ENCODE measurements around the gene SS18.
"Not testable (repeated sequence)": the region's sequence is repeated elsewhere in the genome, so short reads cannot be mapped to it uniquely, and the experiment has no call there.

SS18 gene, protein sequence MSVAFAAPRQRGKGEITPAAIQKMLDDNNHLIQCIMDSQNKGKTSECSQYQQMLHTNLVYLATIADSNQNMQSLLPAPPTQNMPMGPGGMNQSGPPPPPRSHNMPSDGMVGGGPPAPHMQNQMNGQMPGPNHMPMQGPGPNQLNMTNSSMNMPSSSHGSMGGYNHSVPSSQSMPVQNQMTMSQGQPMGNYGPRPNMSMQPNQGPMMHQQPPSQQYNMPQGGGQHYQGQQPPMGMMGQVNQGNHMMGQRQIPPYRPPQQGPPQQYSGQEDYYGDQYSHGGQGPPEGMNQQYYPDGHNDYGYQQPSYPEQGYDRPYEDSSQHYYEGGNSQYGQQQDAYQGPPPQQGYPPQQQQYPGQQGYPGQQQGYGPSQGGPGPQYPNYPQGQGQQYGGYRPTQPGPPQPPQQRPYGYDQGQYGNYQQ

DNA sequence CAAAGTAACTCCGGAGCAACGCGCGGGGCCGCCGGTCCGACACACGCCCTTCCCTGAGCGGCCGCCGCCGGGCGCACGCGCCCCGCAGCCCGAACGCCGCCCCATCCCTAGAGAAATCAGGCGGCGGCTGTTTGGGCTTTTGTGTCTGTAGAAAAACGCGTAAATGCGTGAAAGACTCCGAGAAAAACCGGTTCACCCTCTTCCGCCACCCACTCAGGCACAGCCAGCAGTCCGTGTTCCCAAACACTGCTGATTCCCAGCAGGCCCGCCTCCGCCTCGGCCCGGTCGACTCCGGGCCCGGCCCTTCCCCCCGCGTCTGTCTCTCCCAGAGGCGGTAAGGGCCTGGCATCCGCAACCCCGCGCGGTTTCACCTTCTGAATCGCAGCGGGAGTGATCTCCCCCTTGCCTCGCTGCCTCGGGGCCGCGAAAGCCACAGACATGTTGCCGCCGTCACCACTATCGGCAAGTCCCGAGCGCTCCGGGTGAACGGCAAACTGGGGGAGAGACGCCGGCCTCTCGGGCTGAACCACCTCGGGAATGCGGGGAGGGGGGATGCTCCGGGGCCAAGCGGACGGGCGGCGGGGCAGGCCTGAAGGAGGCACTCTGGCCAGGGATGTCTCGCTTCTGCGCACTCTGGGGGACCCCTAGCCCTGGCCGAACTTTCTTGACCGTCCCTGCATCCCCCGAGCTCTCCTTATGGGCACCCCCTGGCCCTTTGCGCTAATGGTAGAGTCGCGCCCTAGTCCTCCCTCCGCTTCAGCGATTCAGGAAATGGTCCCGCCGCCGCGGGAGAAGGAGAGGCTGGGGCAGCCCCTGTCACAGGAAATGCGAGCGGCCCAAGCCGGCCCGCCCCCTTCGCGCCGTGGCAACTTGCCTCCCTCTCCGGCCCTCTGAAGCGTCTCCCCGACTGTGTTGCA, at the start of gene SS18:
TSS of gene SS18 (minus strand) at position 484 of the 917 bp plus-strand sequence. CDS start at position 440, 44 bp downstream.
- peak; percentile 93 for ATAC-seq
- H3K36me3 Mint-ChIP-seq = peaks cover 6% of the 10 kb centered on the region
- no peaks in the 10 kb centered on the region for H3K9me3 Mint-ChIP-seq
- H3K27ac Mint-ChIP-seq = peak within 1 kb of the TSS; percentile 97
- H3K27me3 Mint-ChIP-seq = no peaks in the 10 kb centered on the region
- H3K4me3 Mint-ChIP-seq = peak within 1 kb of the TSS; percentile 96
- peaks cover 35% of the 10 kb centered on the region for H3K4me1 Mint-ChIP-seq

DNA sequence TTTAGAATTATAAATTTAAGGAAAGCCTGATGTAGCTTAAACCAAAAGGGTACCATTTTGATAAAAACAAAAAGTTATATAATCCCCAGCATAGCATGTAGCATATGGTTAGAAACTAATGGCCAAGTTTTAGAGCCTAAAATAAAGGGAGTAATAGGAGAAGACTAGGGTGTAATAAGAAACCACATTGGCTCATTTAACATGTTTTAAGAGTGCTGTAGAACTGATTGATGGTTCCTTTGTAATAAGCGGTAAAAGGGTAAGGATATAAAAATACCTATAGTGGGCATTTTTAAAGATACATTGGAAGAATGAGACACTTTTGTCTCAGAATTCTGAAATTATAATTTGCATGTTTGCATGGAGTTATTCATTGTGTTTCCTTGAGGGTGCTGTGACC, 45.1 kb upstream of the SS18 start:
- no peak overlapping the region for H3K4me3 Mint-ChIP-seq
- H3K27ac Mint-ChIP-seq = no peak overlapping the region
- no peaks in the 10 kb centered on the region for H3K27me3 Mint-ChIP-seq
- no peak for ATAC-seq
- no peaks in the 10 kb centered on the region for H3K36me3 Mint-ChIP-seq
- peaks cover 8% of the 10 kb centered on the region for H3K4me1 Mint-ChIP-seq
- H3K9me3 Mint-ChIP-seq = no peaks in the 10 kb centered on the region

DNA sequence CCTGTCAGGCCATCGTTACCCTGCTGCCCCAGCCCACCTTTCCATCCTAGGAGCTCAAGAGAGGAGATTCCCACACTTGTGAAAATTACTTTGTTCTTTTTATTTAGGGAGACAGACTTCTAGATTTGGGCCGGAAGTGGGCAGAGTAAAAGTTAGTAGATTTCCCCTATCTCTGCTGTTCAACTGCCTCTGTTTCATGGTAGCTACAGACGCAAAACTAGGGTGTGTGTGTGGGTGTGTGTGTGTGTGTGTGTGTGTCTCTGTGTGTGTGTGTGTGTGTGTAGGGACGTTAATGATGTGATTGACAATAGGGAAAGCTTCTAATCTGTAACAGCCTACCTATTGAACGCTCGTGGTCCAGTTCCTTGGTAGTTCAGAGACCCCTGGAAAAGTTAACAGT, 43.7 kb upstream of the SS18 start:
- Mint-ChIP-seq H3K27ac (peak overlapping the region; percentile 87), H3K4me3 (peak overlapping the region; percentile 82), H3K27me3 (no peaks in the 10 kb centered on the region), H3K4me1 (peaks cover 8% of the 10 kb centered on the region), H3K9me3 (no peaks in the 10 kb centered on the region), H3K36me3 (no peaks in the 10 kb centered on the region)
- peak; percentile 45 for ATAC-seq

DNA sequence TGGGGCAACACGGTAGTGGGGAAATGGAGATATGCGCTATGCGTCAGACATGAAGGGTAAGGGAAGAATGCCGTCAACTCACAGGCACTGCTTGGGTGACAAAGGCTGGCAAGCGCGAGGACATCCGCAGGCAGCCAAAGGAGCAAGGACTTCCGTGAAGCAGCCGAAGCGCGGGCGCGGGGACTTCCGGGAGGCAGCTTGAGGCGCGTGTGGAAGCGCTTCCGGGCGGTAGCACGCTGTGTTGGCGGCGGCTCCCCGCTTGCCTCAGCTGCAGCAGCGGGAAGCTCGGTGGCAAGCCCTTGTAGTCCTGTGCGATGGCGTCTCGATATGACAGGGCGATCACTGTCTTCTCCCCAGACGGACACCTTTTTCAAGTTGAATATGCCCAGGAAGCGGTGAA, 43.2 kb upstream of the SS18 start, which contains the start of gene PSMA8:
TSS of gene PSMA8 (plus strand) at position 218 of the 400 bp plus-strand sequence. CDS start at position 315, 97 bp downstream.
- ATAC-seq = peak; percentile 77
- Mint-ChIP-seq H3K36me3 (no peaks in the 10 kb centered on the region), H3K9me3 (no peaks in the 10 kb centered on the region), H3K27ac (peak within 1 kb of the TSS; percentile 87), H3K4me1 (peaks cover 8% of the 10 kb centered on the region), H3K27me3 (no peaks in the 10 kb centered on the region), H3K4me3 (peak within 1 kb of the TSS; percentile 82)

DNA sequence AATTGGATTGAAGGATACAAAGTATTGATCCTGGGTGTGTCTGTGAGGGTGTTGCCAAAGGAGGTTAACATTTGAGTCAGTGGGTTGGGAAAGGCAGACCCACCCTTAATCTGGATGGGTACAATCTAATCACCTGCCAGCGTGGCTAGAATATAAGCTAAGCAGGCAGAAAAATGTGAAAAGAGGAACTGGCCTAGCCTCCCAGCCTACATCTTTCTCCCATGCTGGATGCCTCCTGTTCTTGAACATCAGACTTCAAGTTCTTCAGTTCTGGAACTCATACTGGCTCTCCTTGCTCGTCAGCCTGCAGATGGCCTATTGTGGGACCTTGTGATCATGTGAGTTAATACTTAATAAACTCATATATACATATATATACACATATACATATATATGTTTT, 37.8 kb upstream of the SS18 start:
- not testable (repeated sequence) for H3K36me3 Mint-ChIP-seq, H3K4me1 Mint-ChIP-seq, H3K9me3 Mint-ChIP-seq, H3K27ac Mint-ChIP-seq, ATAC-seq, H3K4me3 Mint-ChIP-seq, H3K27me3 Mint-ChIP-seq

DNA sequence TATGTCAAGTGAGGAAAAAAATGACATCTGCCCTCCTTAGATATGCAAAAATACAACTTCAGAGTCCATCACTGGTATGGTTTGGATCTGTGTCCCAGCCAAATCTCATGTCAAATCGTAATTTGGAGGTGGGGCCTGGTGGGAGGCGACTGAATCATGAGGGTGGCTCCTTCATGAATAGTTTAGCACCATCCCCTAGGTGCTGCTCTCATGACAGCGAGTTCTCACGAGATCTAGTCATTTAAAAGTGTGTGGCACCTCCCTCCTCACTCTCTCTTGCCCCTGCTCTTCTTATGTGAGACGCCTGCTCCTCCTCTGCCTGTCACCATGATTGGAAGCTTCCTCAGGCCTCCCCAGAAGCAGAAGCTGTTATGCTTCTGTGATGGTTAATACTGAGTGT, 37.4 kb upstream of the SS18 start:
- Mint-ChIP-seq H3K27me3 (no peaks in the 10 kb centered on the region), H3K36me3 (peaks cover 5% of the 10 kb centered on the region), H3K4me3 (no peak overlapping the region), H3K9me3 (peaks cover 4% of the 10 kb centered on the region), H3K27ac (no peak overlapping the region), H3K4me1 (peaks cover 5% of the 10 kb centered on the region)
- no peak for ATAC-seq

DNA sequence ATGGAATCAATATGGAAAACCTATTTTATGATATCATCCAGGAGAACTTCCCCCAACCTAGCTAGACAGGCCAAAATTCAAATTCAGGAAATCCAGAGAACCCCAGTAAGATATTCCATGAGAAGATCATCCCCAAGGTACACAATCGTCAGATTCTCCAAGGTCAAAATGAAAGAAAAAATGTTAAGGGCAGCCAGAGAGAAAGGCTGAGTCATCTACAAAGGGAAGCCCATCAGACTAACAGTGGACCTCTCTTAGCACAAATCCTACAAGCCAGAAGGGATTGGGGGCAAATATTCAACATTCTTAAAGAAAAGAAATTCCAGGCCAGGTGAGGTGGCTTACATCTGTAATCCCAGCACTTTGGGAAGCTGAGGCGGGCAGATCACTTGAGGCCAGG, 31.6 kb upstream of the SS18 start:
- peaks cover 10% of the 10 kb centered on the region for H3K27me3 Mint-ChIP-seq
- H3K27ac Mint-ChIP-seq, ATAC-seq, H3K9me3 Mint-ChIP-seq, H3K36me3 Mint-ChIP-seq, H3K4me3 Mint-ChIP-seq, H3K4me1 Mint-ChIP-seq: not testable (repeated sequence)

DNA sequence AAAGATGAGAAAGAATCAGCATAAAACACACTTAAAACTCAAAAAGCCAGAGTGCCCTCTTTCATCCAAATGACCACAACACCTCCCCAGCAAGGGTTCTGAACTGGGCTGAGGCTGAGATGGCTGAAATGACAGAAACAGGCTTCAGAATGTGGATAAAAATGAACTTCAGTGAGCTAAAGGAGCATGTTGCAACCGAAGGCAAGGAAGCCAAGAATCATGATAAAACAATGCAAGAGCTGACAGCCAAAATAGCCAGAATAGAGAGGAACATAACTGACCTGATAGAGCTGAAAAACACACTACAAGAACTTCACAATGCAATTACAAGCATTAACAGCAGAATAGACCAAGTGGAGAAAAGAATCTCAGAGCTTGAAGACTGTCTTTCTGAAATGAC, 31.1 kb upstream of the SS18 start:
- Mint-ChIP-seq H3K4me3 (no peak overlapping the region), H3K36me3 (peaks cover 5% of the 10 kb centered on the region), H3K27ac (no peak overlapping the region), H3K4me1 (peaks cover 5% of the 10 kb centered on the region), H3K9me3 (peaks cover 7% of the 10 kb centered on the region), H3K27me3 (peaks cover 10% of the 10 kb centered on the region)
- ATAC-seq = no peak

DNA sequence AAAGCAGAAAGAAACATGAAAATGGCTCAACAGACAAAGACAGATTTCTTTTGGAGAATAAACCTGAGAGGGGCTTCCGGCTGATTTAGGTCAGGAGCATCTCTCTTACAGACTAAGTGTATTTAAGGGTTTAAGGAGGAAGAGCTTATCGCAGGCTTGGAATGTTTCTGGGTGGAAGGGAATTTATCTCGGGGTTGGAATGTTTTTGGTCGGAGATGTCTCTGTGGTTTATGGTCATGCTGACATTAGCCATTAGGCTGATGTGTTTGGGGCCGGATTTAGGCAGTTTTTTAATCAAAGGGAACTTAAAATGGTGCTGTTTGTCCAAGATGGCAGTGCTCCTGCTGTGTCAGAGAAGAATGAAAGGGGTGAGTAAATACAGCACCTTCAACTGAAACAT, 28.8 kb upstream of the SS18 start:
- Mint-ChIP-seq H3K27ac (no peak overlapping the region), H3K4me3 (no peak overlapping the region), H3K36me3 (peaks cover 5% of the 10 kb centered on the region), H3K4me1 (no peaks in the 10 kb centered on the region), H3K9me3 (peaks cover 7% of the 10 kb centered on the region), H3K27me3 (peaks cover 10% of the 10 kb centered on the region)
- ATAC-seq = no peak

DNA sequence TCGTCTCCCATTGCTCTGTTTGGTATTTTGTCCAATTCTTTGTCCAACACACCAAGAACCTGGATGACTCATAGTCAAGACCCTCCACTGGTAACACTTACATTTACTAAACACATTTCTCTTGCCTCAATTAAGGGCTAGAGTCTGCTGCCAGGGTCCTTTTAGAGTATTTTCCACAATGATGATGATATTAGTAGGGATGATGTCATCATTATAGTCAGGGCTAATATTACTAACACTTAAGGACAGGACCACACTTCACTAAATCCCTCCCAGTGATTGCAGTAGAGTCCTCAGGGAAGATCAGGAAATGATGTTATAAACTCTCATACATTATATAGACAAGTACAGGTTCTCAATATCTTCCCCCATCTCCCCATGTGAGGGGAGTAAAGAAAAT, 13.6 kb upstream of the SS18 start:
- Mint-ChIP-seq H3K36me3 (no peaks in the 10 kb centered on the region), H3K9me3 (peaks cover 2% of the 10 kb centered on the region), H3K4me3 (no peak overlapping the region), H3K27ac (no peak overlapping the region), H3K27me3 (no peaks in the 10 kb centered on the region), H3K4me1 (no peaks in the 10 kb centered on the region)
- no peak for ATAC-seq

DNA sequence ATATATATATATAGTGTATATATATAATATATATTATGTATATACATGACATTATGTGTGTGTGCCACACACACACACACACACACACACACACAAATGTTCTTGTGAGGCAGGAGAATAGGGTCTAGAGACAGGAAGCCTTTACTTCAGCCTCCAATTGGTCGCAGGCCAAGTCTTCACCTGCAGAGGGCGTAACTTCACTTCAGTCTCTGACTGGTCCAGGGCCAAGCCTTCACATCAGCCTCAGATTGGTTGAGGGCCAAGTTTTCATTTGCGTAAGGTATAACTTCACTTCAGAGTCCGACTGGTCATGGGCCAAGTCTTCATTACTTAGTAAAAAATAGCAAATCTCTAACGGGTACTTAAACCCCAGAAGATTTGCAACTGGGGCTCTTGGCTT, 13.2 kb upstream of the SS18 start:
- ATAC-seq = no peak
- H3K27me3 Mint-ChIP-seq = no peaks in the 10 kb centered on the region
- H3K36me3 Mint-ChIP-seq = no peaks in the 10 kb centered on the region
- peaks cover 2% of the 10 kb centered on the region for H3K9me3 Mint-ChIP-seq
- H3K27ac Mint-ChIP-seq = no peak overlapping the region
- H3K4me3 Mint-ChIP-seq = no peak overlapping the region
- no peaks in the 10 kb centered on the region for H3K4me1 Mint-ChIP-seq

DNA sequence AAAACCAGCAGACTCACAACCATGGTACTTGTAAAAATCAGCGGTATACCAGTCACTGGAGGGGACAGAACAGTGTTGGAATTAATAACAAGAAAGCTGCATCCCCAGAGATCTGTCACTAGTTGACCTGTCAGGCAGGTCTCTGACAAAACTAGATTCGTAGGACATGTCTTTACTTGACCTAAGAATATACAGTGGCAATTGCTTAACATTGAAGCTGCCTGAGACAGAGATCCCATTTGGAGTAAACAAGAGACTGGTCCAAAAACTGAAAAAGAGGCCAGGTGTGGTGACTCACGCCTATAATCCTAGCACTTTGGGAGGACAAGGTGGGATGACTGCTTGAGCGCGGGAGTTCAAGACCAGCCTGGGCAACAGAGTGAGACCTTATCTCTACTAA, 7.2 kb upstream of the SS18 start:
- Mint-ChIP-seq H3K4me3 (no peak overlapping the region), H3K9me3 (peaks cover 3% of the 10 kb centered on the region), H3K4me1 (no peaks in the 10 kb centered on the region), H3K27ac (no peak overlapping the region), H3K27me3 (no peaks in the 10 kb centered on the region), H3K36me3 (no peaks in the 10 kb centered on the region)
- no peak for ATAC-seq

DNA sequence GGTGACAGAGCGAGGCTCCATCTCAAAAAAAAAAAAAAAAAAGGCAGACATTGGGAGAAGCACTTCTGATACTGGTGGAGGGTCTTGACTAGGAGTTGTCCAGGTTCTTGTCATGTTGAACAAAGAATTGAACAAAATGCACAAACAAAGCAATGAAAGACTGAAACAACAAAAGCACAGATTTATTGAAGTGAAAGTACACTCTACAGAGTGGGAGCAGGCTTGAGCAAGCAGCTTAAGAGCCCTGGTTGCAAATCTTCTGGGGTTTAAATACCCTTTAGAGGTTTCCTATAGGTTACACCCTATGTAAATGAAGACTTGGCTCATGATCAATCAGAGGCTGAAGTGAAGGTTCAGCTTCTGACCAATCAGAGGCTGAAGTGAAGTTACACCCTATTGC, 6.4 kb upstream of the SS18 start:
- Mint-ChIP-seq H3K4me1 (no peaks in the 10 kb centered on the region), H3K4me3 (no peak overlapping the region), H3K36me3 (no peaks in the 10 kb centered on the region), H3K27me3 (no peaks in the 10 kb centered on the region), H3K27ac (no peak overlapping the region), H3K9me3 (peaks cover 3% of the 10 kb centered on the region)
- no peak for ATAC-seq

DNA sequence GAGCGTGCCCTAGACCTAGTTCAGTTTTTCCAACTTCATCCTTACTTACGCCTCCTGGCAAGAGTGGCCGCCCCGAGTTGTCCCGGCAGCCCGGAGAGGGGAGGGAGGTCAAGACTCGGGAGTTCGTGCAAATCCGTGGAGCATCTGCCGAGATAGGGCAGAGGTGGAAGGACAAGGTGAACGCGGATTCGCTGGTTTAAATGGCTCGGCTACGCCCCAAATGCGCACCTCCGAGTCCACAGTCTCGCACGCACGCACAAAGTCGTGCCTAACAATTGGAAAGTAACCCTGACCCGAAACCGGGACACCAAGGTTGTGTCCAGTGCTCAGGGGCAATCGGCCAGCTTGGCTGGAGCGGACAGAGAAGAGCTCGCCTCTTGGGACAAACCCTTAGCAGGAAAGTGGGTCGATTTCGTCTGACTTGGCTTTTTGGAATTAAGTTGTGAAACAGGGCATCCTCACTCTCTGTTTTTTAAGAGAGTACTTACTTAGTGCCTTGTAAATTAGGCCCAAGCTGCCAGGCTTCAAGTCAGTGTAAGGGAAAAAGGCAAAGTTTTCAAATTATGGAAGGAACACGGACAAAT, 726 bp upstream of the SS18 start:
- Mint-ChIP-seq H3K27me3 (no peaks in the 10 kb centered on the region), H3K9me3 (no peaks in the 10 kb centered on the region)

More for the DNA sequence above, 726 bp upstream of the SS18 start:
- peak; percentile 68 for ATAC-seq
- Mint-ChIP-seq H3K4me1 (peaks cover 35% of the 10 kb centered on the region), H3K36me3 (peaks cover 6% of the 10 kb centered on the region), H3K4me3 (peak overlapping the region; percentile 96), H3K27ac (peak overlapping the region; percentile 97)

All from stimulated activated memory B cell treated with anti-CD40 and anti-IgM and Interleukin-4, amounts not matched to agents 10 μg/mL and 1 μg/mL and 100 μg/mL, for 72 hours (primary cell).